Mucosa of rectum (tissue), 2 donors: ENCODE data around the gene SDK1.

Experiments
- H3K27ac ChIP-seq, 2 donors: one replicate each; pipeline ENCODE4 v1.7.0; 2013; ENCODE audit warnings: inconsistent platforms in 2 of 2, low read depth in 2 of 2, low read length in 2 of 2
- H3K27me3 ChIP-seq, 2 donors: one replicate each; pipeline ENCODE4 v1.7.0; 2013; ENCODE audit warnings: low read length in 2 of 2; ENCODE audit not compliant: control insufficient read depth in 2 of 2, insufficient read depth in 2 of 2
- H3K36me3 ChIP-seq, 2 donors: one replicate each; pipeline ENCODE4 v1.7.0; 2013; ENCODE audit warnings: low read length in 2 of 2; ENCODE audit not compliant: control insufficient read depth in 2 of 2, insufficient read depth in 2 of 2
- H3K4me1 ChIP-seq, 2 donors: one replicate each; pipeline ENCODE4 v1.7.0; 2013; ENCODE audit warnings: low read length in 2 of 2, mild to moderate bottlenecking in 1 of 2; ENCODE audit not compliant: control insufficient read depth in 2 of 2, insufficient read depth in 2 of 2
- H3K4me3 ChIP-seq, 2 donors: one replicate each; pipeline ENCODE4 v1.7.0; 2013; ENCODE audit warnings: low read length in 2 of 2
- H3K9ac ChIP-seq, 2 donors: one replicate each; pipeline ENCODE4 v1.7.0; 2013; ENCODE audit warnings: low read length in 2 of 2, low read depth in 1 of 2, mild to moderate bottlenecking in 1 of 2
- H3K9me3 ChIP-seq, 2 donors: one replicate each; pipeline ENCODE4 v1.7.0; 2013; ENCODE audit warnings: low read length in 2 of 2; ENCODE audit not compliant: control insufficient read depth in 2 of 2
- donor health status: healthy.
- donor health status: Normal muscosa, but diverticular disease.

SDK1 gene

DNA sequence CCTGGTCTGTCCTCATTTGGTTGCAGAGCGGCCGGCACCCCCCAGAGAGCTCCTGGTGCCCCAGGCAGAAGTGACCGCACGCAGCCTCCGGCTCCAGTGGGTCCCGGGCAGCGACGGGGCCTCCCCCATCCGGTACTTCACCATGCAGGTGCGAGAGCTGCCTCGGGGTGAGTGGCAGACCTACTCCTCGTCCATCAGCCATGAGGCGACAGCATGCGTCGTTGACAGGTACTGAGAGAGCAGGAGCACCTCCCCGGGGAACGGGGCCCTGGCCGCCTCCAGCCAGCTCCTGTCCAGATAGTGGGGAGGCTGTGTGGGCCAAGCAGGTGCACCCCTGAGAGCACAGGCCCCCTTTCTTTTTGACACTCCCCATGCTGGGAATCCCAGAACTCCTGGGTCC lies 848.2 kb downstream of the SDK1 start:
- Histone ChIP-seq H3K36me3 (no peaks in the 10 kb centered on the region), H3K9ac (no peak overlapping the region), H3K27me3 (no peaks in the 10 kb centered on the region), H3K27ac (no peak overlapping the region), H3K9me3 (no peaks in the 10 kb centered on the region), H3K4me1 (peaks cover 0 to 4% of the 10 kb centered on the region in 2 donors), H3K4me3 (no peak overlapping the region)

DNA sequence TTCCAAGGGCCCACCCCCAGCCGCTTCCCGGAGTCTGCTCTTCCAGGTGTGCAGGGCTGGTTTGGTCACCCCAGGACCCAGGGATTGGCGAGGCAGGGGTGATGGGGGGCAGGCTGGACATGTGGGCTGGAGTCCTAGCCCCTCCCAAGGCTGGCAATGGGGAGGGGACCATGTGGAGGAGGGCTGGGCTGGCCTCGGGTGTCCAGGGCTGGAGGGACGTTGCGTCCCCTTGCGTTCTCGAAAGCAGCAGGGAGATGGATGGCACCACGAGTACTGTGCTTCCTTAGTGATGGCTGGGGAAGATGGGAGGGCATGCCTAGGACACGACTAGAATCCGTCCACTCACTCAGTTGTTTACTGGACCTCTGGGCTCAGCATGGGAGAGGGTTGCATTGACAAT lies 848.6 kb downstream of the SDK1 start:
- no peaks in the 10 kb centered on the region for H3K9me3 ChIP-seq
- H3K4me1 ChIP-seq, result no peaks in the 10 kb centered on the region
- H3K9ac ChIP-seq, result no peak overlapping the region
- no peaks in the 10 kb centered on the region for H3K27me3 ChIP-seq
- H3K4me3 ChIP-seq, result no peak overlapping the region
- no peaks in the 10 kb centered on the region for H3K36me3 ChIP-seq
- H3K27ac ChIP-seq, result no peak overlapping the region

DNA sequence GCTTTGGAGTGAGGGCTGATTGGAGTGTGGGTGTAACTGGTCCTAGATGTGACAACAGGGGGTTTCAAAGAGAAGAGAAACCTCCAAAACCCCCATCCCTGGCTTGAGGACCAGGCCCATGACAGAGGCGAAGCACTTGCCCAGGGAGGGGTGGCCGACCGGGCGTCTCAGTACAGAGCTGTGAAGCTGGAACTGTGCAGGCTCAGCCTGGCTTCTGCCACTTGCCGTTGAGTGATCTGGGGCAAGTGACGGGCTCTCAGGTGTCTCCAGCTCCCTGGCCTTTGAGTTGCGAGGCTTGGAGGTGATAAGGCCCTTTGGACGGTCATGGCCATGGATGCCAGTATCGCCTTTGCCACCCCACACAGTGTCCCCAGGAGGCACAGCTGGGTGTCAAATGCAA lies 849.7 kb downstream of the SDK1 start:
- Histone ChIP-seq H3K36me3 (no peaks in the 10 kb centered on the region), H3K9me3 (no peaks in the 10 kb centered on the region), H3K9ac (no peak overlapping the region), H3K4me3 (no peak overlapping the region), H3K27ac (no peak overlapping the region), H3K4me1 (no peaks in the 10 kb centered on the region), H3K27me3 (no peaks in the 10 kb centered on the region)

DNA sequence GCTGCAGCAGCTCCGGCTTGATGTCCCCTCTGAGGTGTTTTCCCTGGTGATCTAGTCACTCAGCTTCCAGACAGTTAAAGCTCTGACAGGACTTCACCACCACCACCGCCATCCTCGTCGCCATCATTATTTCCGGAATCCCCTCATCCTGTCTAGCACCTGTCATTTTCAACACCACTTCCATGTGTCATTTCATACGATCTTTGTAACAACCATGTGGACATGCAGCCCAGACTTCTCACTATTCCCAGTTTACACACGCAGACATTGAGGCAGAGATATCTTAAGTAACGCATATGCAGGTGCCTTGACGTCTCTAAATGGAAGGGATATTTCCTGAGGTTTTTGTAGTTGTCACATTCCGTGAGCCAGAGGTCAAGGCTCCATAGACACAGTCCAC lies 850.5 kb downstream of the SDK1 start:
- Histone ChIP-seq H3K4me1 (no peaks in the 10 kb centered on the region), H3K27ac (no peak overlapping the region), H3K36me3 (no peaks in the 10 kb centered on the region), H3K4me3 (no peak overlapping the region), H3K9ac (no peak overlapping the region), H3K27me3 (no peaks in the 10 kb centered on the region), H3K9me3 (no peaks in the 10 kb centered on the region)

DNA sequence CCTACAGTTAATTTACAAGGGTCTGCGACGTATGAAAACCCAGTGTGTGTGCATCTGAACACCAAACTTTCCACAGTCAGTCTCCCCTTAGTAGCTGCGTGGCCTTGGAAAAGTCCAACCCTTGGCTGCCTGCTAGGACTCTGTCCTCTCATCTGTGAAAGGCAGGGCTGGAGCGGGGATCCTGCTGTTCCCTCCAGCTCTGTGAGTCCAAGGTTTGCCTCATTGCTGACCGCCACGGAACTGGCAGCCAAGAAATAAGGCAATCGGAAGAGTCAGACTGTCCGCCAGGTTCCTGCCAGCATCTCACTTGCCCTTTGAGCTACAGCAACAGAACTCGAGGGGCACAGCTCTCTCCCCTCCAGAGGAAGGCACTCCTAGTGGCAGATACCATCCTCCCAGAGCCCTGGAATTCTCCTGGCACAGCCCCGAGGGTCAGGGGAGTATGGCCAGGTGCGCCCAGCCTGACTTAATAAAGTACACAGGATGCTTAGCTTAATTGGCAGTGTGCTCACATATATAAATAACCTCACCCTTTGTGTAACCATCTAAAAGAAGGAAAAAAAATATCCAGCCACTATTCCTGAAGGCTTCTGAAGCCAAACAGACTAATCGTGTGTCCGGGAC lies 851.0 kb downstream of the SDK1 start:
- Histone ChIP-seq H3K4me1 (no peaks in the 10 kb centered on the region), H3K4me3 (no peak overlapping the region), H3K36me3 (no peaks in the 10 kb centered on the region), H3K27me3 (no peaks in the 10 kb centered on the region), H3K9me3 (no peaks in the 10 kb centered on the region), H3K9ac (no peak overlapping the region), H3K27ac (no peak overlapping the region)

DNA sequence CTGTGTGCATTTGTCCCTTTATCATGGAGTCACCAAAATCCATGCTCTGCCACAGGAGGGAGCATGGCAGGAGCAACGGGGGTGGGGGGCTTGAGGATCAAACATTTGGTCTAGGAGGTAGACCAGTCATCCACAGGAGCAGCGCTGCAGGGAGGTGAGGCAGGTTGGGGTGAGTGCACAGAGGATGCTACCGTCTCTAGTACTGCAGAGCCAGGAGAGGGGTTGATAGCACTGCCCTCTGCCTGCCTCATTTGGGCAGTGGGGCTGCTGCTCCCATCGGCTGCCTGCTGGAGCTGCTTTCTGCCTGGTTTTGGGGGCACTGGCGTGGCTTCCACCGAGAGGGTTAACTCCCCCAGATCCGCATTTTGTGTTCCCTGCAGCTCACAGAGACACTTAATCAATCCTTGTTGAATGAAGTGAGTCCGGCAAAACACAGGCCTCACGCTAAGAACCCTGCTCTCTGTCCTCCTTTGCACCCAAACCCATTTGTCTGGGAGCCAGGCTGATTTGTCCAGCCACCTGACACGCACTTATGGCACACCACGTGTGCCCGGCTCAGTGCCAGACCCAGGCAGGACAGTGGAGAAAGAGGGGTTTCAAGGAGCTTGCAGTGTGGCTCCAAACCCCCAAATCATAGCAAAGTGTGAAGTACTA lies 854.0 kb downstream of the SDK1 start:
- Histone ChIP-seq H3K27me3 (no peaks in the 10 kb centered on the region), H3K9ac (no peak overlapping the region), H3K4me3 (no peak overlapping the region), H3K9me3 (no peaks in the 10 kb centered on the region), H3K27ac (no peak overlapping the region), H3K36me3 (no peaks in the 10 kb centered on the region), H3K4me1 (no peaks in the 10 kb centered on the region)

DNA sequence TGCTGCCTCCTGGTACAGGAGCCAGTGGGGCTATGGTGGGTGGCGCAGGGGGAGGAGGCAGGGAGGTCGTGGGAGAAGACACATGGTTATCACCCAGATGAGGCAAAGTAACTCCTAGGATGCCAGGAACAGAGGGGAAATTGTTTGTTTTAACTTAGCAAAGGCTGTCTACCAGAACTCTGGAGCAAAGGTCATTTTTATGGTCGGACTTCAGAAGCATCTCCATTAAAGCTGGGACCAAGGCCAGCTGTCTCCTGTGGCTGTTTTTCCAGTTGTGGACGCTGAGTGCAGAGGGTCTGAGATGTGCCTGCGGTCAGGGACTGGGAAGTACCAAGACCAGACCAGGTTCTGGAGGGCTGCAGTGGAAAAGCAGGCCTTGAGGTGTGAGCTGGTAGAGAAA lies 855.1 kb downstream of the SDK1 start:
- Histone ChIP-seq H3K4me1 (no peaks in the 10 kb centered on the region), H3K9me3 (no peaks in the 10 kb centered on the region), H3K36me3 (no peaks in the 10 kb centered on the region), H3K27me3 (no peaks in the 10 kb centered on the region), H3K27ac (no peak overlapping the region), H3K9ac (no peak overlapping the region), H3K4me3 (no peak overlapping the region)

DNA sequence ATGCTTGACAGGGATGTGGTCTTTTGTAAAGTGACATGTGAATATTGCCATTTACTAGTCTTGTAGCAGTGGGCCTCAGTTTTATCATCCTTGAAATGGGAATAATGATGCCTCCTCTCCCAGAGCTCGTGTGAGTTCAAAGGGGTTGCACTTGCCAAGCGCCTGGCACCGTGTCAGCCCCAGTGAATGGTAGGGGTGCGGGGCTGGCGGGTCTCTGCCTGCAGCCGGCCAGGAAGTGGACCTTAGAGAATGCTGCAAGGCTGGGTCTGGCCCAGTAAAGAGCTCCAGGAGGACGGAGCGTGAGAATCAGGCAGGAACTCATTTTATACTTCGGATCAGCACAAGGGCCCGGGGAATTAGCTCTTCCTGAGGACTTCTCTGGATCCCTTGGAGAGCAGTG lies 856.6 kb downstream of the SDK1 start:
- no peak overlapping the region for H3K4me3 ChIP-seq
- no peak overlapping the region for H3K27ac ChIP-seq
- H3K9ac ChIP-seq, result no peak overlapping the region
- H3K4me1 ChIP-seq, result no peaks in the 10 kb centered on the region
- H3K27me3 ChIP-seq, result no peaks in the 10 kb centered on the region
- no peaks in the 10 kb centered on the region for H3K9me3 ChIP-seq
- H3K36me3 ChIP-seq, result no peaks in the 10 kb centered on the region

DNA sequence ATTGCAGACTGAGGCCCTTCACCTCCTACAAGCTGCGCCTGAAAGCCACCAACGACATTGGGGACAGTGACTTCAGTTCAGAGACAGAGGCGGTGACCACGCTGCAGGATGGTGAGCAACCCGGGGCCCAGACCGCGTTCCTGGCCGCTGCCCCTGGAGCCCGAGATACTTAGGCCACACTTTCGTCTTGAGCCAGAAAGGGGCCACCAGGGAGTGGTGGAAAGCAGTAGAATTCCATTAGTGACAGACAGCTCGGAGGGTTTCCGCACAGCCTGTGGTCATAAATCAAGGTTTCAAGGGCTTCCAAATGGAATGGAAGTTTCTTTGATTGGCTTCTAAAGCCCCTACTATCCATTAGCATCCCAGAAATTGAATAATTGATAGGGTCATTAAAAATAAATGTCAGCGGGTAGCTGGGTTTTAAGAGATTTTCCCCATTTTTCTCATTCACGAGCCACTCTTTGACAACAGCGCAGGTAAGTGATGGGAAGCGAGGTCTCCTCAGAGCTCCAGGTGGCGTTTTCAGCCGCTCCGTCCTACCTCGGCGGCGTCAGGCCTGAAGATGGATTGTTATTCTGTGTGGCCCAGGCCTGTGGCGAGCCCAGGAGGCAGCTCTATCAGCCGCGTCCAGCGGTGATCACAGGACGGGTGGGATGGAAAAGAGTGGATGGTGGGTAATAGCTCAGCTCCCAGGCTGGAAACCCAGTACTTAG lies 857.5 kb downstream of the SDK1 start:
- Histone ChIP-seq H3K27me3 (no peaks in the 10 kb centered on the region), H3K27ac (no peak overlapping the region), H3K4me1 (no peaks in the 10 kb centered on the region), H3K4me3 (no peak overlapping the region), H3K9me3 (no peaks in the 10 kb centered on the region), H3K9ac (no peak overlapping the region), H3K36me3 (no peaks in the 10 kb centered on the region)

DNA sequence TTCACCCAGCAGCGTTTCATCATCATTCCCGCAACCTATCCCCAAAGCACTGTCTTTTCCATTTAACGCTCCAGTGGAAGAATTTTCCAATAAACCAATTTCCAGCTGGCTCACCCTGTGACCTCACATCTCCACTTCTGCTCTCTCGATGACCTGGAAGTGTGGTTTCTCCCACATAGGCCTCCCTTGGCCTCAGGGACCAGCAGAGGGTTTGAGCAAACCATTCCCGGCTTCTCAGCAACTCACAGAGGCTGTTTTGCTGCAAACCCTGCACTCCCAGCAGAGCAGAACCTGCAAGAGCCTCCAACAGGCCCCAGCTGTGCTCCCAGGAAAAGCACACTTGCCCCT lies 858.1 kb downstream of the SDK1 start:
- no peaks in the 10 kb centered on the region for H3K4me1 ChIP-seq
- H3K4me3 ChIP-seq, result no peak overlapping the region
- H3K36me3 ChIP-seq, result no peaks in the 10 kb centered on the region
- H3K27me3 ChIP-seq, result no peaks in the 10 kb centered on the region
- no peaks in the 10 kb centered on the region for H3K9me3 ChIP-seq
- H3K9ac ChIP-seq, result no peak overlapping the region
- no peak overlapping the region for H3K27ac ChIP-seq
